Skeletal muscle cell (primary cell): Measurements from ENCODE around the gene RGS7.
A peak's percentile ranks its signal among the peaks of the same experiment; 100 is the strongest.
"Not testable (repeated sequence)": the region's sequence is repeated elsewhere in the genome, so short reads cannot be mapped to it uniquely, and the experiment has no call there.

Experiments
- DNase-seq: peaks from one replicate; pipeline ENCODE4 v3.0.0-alpha.2; 2010; ENCODE audit warnings: low read depth
- H3K4me3 ChIP-seq: 2 replicates; pipeline ENCODE4 v1.5.1; 2011; ENCODE audit warnings: low read depth, mild to moderate bottlenecking, control low read depth, low read length, moderate library complexity

Gene RGS7

GRCh38 chr1:241222813-241223212 is 134.2 kb downstream of the RGS7 start:
- DNase-seq, H3K4me3 ChIP-seq: not testable (repeated sequence)

DNA sequence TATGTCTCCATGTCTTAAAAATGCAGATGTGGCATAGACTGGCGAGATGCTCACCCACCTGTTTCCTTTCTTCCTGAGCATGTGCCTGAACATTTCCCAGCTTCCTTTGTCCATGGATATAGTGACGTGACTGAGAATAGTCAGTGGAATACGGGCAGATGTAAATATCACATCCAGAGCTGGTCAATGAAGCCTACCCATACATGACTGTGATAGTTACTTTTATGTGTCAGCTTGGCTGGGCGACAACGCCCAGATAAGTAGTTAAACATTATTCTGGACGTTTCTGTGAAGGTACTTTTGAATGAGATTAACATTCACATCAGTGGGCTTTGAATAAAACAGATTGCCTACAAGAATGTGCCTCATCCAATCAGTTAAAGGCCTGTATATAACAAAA is 135.7 kb downstream of the RGS7 start:
- H3K4me3 ChIP-seq: no peak overlapping the region
- DNase-seq: no peak

- H3K4me3 ChIP-seq: not testable (repeated sequence)
These were observed 136.1 kb downstream of the RGS7 start for GRCh38 chr1:241220913-241221312.

GRCh38 chr1:241219449-241219848 is 137.6 kb downstream of the RGS7 start:
- H3K4me3 ChIP-seq: no peak overlapping the region
- DNase-seq: no peak

More at GRCh38 chr1:241220913-241221312, 136.1 kb downstream of the RGS7 start:
- DNase-seq: not testable (repeated sequence)

GRCh38 chr1:241217516-241217915 is 139.5 kb downstream of the RGS7 start:
- no peak overlapping the region for H3K4me3 ChIP-seq
- no peak for DNase-seq

GRCh38 chr1:241215683-241216082 is 141.3 kb downstream of the RGS7 start:
- DNase-seq: no peak
- no peak overlapping the region for H3K4me3 ChIP-seq

GRCh38 chr1:241215203-241215602 is 141.8 kb downstream of the RGS7 start:
- DNase-seq: peak; percentile 29

DNA sequence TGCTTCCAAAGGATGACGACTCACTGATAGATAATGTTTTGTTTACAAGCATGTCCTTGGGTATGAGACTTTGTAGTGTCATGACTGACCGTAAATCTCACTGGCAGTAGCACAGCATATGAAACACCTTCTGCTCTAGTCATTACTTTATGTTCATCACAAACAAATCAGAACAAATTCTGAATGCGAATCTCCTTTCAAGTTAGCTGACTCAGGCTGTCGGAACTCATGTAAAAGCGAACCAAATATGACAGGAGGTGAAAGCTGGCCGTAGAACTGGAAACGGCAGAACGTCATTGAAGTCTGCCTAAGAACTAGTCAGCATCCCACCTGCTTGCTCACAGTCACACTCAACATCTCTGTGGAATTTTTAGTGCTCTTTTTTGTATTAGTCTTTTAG is 143.9 kb downstream of the RGS7 start:
- H3K4me3 ChIP-seq: no peak overlapping the region
- DNase-seq: no peak

More at GRCh38 chr1:241215203-241215602, 141.8 kb downstream of the RGS7 start:
- no peak overlapping the region for H3K4me3 ChIP-seq

- no peak overlapping the region for H3K4me3 ChIP-seq
- DNase-seq: no peak
These were observed 144.4 kb downstream of the RGS7 start for GRCh38 chr1:241212628-241213027.

GRCh38 chr1:241208910-241209379 is 148.1 kb downstream of the RGS7 start:
- no peak for DNase-seq
- H3K4me3 ChIP-seq: no peak overlapping the region

DNA sequence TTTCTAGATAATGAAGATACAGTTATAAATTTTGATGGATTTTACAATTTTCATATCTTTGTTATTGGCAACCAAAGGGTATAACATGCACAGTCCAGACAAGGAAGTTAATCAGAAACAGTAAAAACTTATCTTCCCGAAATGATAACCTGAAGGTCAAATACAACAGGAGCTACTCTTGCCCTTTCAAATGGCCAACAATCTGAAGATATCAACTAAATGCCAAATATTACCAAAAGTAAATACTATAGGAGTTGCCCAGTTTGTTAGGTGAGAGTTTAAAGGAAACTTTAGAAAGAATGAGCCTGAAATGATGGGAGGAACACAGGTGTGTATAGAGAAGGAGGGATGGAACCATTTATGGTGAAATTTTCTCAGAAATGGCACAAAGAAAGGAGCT is 153.2 kb downstream of the RGS7 start:
- DNase-seq: no peak
- no peak overlapping the region for H3K4me3 ChIP-seq

DNA sequence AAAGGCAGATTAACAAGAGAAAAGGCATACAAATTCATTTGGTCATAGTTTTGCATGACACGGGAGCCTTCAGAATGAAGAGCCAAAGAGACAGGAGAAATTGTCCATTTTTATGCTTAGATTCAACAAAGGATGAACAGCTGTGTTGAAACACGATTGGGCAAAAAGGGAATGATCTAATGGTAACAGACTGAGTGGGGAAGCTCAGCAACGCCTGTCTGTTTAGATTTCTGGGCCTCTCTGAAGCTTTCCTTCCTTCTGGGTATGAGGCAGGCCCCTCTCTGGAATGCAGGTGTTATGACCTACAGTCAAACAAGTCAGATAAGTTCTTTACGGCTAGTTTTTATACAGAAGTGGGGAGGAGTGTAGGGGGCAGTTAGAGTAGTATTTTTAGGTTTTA is 154.6 kb downstream of the RGS7 start:
- no peak overlapping the region for H3K4me3 ChIP-seq
- DNase-seq: no peak

- H3K4me3 ChIP-seq: no peak overlapping the region
- no peak for DNase-seq
These were observed 170.3 kb downstream of the RGS7 start for GRCh38 chr1:241186716-241187115.

DNA sequence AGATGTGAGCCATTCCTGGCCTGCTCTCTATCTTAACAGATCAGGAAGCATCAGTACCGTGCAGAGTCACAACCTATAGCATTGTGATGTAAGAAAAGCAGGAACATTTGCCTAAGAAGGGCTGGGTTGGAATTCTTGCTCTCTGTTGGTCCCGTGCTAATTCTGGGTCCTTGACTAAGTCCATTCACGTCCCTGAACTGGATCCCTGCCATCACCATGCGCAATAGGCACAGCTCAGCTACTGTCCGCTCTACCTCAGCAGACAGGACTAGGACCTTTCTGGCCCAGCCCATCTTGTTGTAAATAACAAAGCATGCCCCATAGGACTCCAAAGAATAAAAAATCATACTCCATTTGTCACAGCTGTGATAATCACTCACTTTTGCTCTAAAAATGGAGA is 175.0 kb downstream of the RGS7 start:
- no peak for DNase-seq
- H3K4me3 ChIP-seq: no peak overlapping the region

- no peak overlapping the region for H3K4me3 ChIP-seq
- DNase-seq: no peak
These were observed 175.5 kb downstream of the RGS7 start for GRCh38 chr1:241181471-241181870.

- H3K4me3 ChIP-seq: no peak overlapping the region
- DNase-seq: no peak
These were observed 176.4 kb downstream of the RGS7 start for GRCh38 chr1:241180569-241180968.

DNA sequence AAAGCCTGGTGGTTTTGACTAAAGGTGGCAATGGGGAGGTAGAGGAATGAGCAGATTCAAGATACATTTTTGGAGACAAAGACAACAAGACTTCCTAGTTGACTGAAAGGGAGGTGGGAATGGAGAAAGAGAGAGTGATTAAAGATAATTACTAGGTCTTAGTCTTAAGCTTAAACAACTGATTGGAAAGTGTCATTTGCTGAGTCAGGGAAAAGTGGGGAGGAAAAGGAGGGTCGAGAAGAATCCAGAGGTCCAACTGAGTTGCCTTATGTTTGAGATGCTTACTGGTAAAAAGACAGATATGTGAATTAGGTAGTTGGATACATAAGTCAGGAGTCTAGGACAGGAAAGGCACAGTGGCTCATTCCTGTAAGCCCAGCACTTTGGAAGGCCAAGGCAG is 179.3 kb downstream of the RGS7 start:
- H3K4me3 ChIP-seq: no peak overlapping the region
- no peak for DNase-seq

DNA sequence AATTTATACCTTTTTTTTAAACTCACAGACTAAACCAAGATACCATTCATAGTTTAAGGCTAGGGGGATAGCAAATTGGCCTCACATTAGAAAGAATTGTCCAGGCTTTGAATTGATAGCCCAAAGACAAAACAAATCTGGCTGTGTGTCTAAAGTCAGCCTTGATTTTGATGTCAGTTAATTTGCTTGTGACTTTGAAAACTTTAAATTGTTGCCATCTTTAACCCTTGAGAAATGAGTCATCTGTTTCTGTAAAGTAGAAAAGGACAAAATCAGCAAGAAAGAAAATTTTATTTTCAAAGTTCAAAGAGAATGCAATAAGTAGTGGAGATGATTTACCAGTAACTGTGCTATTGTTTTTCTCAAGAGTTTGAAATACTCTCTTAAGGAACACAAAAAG is 184.5 kb downstream of the RGS7 start:
- DNase-seq: no peak
- no peak overlapping the region for H3K4me3 ChIP-seq

GRCh38 chr1:241171991-241172390 is 185.0 kb downstream of the RGS7 start:
- no peak overlapping the region for H3K4me3 ChIP-seq
- DNase-seq: no peak

GRCh38 chr1:241167121-241167630 is 189.8 kb downstream of the RGS7 start:
- H3K4me3 ChIP-seq: no peak overlapping the region
- DNase-seq: no peak

- H3K4me3 ChIP-seq: no peak overlapping the region
- DNase-seq: no peak
These were observed 190.4 kb downstream of the RGS7 start for GRCh38 chr1:241166625-241167024.

- DNase-seq, H3K4me3 ChIP-seq: not testable (repeated sequence)
These were observed 191.7 kb downstream of the RGS7 start for GRCh38 chr1:241165256-241165655.
